Right ventricle myocardium superior (tissue), 1 donor: Measurements from ENCODE around the gene MAPK8IP1. TPM values are rescaled to one million over a fixed set of nuclear protein-coding genes. Genes with fewer than 3 reads are reported as not detected.

Source experiments
- ATAC-seq: fragments of 200-7000 bp; cut with Tn5 transposase; one replicate; pipeline ENCODE4 v1.9.1; 2020; ENCODE audit warnings: mild to moderate bottlenecking; ENCODE audit not compliant: poor library complexity
- DNase-seq: peaks from one replicate; pipeline ENCODE4 v3.0.0-alpha.2; 2020
- intact Hi-C: fragments of 100-400 bp; cut with DNase I; formaldehyde crosslinking; loops from one replicate; pipeline ENCODE4 v1.11.2; 2022
- total RNA-seq: library from RNA; stranded (reverse); fragmentation: NEBNext Ultra II Directional; extraction: Animal tissue kit (Norgen Biotek cat#: 25700); gene quantifications from one replicate; pipeline ENCODE4 v1.2.1, GENCODE V29; 2021
- donor health status: DM: no; HTN: yes; CAD: no; lungs with severe emphysema.

Gene MAPK8IP1
- total RNA-seq, 1 donor from 2014 or later, result 4.5 TPM

DNA sequence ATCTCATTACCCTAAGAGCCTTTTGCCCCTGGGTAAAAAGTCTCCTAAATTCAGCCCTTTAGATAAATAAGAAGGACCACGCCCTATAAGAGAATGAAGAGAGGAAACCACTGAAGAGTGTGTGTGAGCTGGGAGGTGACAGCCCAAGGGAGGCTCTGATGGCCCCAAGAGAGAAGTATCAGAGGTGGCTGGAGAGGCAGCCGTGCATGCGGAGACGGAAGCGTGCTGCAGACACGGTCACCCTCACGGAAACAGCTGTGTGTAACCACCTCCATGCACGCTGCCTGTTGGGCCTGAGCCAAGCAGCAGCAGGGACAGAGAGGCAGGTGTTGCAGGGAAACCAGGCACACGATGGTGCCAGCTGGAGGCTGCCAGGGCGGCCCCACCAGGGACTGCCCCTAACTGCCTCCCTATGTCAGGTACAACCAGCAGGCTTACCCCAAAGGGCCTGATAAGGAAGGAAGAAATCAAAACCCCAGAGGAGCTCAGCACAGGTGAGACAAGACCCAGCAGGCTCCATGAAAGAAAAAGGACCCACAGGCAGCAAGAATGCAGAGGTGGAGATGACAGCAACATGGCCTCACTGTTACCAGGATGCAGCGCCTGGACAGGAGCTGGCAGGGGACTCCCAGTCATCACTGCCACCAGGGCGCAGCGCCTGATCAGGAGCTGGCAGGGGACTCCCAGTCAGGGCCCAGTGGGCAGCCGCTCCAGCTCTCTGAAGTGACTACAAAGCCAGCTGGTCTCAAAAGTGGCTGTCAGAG lies 44.8 kb downstream of the MAPK8IP1 start:
- intact Hi-C loops, result no loop called here
- peak; percentile 71 for DNase-seq
- ATAC-seq, result peak; percentile 84

DNA sequence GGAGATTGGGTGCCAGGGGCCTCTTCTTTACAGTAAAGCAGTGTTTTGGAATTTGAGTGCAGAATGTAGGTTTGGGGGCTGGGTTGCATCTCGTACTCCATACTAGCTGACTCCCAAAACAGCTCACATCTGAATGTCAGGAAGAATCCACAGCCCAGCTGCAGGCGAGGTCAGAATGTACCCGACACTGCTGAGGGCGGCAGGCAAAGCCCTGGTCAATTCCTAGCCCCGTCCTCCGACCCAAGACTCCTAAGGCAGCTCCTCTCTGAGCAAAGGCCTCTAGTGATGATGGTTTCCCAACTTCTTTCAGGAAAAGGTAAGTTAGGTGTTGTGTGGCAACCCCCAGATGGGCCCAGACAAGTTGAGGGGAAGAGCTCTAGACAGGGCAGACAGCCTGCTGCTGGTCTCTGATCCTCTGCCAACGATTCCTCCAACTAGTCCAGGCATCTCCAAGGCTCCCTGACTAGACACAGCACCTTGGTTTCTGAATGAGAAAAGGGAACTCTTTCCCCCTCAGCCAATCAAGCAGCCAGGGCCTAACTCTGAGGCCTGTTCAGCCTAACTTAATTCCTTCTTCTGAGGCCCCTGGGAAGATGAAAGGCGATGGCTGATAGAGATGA lies 45.6 kb downstream of the MAPK8IP1 start:
- ATAC-seq (no peak), DNase-seq (no peak)

DNA sequence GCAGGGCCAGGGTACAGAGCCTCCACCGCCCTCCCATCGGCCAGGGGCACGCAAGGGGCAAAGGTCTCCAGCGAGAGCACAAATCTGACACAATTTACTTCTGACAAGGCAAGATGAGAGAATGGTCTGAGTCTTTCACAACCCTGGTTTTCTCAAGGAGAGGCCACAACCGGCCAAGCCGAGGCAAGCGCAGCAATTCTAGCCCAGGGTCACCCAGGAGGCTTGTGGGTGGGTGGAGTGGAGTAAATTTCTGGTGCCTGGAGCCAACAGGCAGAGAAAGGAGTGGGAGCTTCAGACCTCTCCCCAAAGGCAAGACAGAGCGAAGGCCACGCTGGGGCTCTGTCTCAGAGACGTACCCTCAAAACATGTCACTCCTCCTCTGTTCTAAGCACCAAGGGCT lies 46.3 kb downstream of the MAPK8IP1 start:
- DNase-seq (no peak), ATAC-seq (no peak)
- intact Hi-C loops, result no loop called here

More for the DNA sequence above, 45.6 kb downstream of the MAPK8IP1 start:
- intact Hi-C loops, result no loop called here

DNA sequence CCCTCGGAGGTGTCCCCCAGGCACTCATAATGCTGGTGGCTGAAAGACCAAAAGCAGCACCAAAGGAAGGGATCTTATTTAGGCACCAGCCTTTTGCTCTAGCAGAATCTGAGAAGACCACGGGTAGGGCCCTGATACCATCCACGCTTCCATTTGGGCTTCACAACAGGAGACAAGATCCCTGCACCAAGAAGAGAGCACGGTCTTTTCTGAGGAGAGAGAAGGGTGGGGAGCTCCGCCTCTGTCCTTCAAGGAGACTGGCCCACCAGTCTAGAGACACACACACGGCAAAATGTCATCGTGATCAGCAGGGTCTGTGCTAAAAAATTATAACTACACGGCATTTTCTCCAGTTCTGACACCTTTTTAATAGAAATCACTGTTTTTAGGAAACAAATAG lies 46.8 kb downstream of the MAPK8IP1 start:
- intact Hi-C loops, result no loop called here
- DNase-seq (no peak), ATAC-seq (no peak)

DNA sequence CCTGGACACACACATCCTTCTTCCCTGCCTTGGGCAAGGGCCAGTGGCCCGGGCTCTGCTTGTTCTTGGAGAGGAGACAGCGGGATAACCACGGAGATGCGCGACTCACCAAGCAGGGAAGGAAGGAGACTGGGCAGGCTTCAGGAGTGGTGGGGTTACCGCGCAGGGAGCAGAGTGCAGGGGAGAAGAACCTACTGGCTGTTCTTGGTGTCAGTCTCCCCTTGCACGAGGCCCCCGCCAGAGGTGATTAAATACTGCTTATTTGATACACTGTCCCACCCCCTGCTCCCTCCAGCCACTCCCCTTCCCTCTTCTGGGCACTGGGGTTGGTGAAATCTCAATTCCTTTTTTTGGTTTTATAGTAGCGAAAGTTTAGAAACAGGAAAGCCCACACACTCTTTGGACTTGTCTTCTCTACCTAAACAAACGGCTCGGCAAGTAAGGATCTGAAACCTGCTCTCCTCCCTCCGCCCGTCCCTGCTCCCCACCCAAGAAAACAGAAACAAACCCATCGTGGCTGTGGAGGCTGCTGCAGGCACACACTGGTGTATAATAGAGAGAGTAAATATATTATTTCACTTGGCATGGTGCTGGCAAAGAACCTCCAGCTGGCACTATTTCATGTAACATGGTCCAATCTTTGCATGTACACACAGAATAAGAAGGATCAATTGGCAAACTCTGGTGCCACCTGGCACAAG lies 47.8 kb downstream of the MAPK8IP1 start:
- intact Hi-C loops, result no loop called here
- ATAC-seq, result no peak
- DNase-seq, result no peak

DNA sequence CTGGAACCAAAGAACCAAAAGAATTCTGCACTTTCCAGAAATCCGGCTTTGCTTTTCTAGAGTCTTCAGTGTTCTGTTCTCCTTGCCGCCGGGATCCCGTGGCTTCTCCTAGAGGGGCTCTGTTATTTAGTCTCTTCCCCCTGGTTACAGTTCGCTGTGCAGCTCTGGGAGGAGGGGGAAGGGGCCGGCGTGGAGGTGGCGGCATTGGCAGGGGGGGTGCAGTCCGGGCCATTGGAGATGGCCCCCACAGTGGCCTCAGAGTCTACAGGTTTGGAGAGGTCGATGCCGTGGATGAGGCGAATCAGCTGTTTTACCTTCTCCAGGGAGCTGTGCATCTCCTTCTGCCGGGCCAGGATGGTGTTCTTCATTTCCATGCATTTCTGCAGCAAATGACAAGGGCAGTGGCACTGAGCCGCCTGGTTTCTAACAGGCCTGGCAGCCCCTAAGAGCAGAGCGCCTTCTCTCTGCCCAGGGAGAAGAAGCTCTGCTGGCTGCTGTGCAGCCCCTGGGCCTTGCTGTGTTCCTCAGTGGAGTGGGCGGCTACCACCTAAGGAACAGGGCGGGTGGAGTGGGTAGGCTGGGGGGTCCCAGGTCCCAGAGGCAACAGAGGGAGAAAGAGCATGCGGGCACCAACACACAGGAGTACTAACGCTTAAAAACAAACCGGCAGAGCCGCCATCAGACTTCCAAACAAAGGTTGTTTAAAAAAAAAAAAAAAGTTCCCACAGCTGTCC lies 48.6 kb downstream of the MAPK8IP1 start:
- ATAC-seq (no peak), DNase-seq (no peak)
- intact Hi-C loops, result no loop called here

DNA sequence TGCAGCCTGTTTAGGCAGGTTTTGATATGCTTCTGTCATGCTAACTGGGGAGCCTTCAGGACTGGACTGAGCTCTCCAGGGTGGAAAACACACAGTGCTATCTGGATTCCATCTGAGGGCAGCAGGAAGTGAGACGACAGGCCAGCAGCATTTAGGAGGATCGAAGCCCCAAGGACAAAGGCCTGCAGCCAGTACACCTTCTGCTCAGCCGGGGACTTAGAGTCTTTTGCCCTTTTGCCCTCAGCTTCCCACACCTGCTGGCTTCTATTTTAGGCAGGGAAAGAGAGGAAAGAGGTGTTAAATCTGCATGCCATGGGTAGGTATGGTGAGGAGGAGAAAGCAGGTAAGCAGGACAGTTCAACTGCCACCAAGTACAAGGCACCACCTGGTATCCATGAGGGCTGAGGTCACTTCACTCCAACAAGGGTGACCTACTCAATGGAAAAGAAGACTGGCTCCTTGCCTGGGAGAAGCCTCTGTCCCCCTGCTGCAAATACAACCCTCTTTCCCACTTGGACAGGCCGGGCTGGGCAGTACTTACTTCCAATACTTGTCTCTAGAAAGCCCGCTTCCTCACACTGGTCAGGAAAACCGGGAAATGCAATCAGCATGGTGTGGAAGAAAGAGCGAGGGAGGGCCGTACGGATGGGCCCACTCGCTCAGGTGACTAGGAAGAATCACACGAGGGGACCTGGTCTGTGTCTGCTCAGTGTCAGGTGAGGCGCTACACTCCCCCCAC lies 49.3 kb downstream of the MAPK8IP1 start:
- DNase-seq, result no peak
- no peak for ATAC-seq
- intact Hi-C loops, result no loop called here

DNA sequence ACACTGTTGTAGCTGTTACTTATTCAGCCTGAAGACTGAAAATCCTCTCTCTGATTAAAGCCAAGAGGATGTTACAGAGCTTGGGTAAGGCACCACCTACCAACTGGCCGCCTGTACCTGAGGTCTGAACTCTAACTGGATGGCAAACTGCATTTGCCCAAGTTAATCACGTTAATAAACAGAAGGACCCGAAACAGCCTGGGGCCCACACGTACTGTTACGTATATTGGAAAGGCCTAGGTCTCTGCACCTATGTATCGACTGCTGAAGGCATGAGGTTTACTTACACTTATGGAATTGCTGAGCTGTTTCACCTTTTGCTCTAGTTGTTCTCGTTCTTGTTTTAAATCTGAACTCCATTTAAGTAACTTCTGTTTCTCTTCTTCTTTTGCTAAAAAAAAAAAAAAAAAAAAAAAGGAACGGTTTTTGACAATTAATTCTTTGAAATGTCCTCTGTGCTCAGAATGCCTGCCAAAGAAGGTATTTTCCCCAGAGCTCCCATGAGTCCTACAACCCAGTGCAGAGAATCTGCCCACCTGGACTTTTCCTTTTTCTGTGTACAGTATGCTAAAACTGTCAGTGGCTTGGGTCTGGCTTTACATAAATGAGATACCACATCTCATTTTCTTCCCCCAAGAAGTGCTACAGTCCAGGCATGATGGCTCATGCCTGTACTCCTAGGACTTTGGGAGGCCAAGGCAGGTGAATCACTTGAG lies 50.1 kb downstream of the MAPK8IP1 start:
- ATAC-seq (no peak), DNase-seq (no peak)
- intact Hi-C loops, result no loop called here

DNA sequence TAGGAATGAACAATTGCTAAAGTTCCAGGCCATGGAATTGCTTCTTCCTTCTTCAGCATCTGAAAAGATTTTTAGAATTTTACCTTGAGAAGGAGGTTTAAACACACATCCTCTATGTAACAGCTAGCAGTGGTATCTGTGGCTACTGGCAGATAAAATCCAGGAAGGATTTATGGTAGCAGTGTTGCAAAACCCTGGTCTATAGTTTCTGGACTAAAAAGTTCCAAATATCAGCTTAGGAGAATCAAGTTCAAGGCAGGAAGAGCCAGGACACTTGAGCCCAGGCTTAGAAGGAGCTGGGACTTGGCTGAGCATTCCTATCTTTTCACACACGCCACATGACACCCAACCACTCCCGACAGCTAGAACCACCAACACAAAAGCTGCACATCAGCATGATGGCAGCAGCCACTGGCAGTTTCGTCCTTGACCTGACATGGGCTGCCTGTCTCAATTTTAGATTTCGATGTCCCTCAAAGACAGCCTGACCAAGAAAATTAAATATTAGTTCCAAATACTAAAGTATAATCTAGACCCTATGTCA lies 51.1 kb downstream of the MAPK8IP1 start:
- ATAC-seq, result no peak
- intact Hi-C loops, result no loop called here
- DNase-seq, result no peak

DNA sequence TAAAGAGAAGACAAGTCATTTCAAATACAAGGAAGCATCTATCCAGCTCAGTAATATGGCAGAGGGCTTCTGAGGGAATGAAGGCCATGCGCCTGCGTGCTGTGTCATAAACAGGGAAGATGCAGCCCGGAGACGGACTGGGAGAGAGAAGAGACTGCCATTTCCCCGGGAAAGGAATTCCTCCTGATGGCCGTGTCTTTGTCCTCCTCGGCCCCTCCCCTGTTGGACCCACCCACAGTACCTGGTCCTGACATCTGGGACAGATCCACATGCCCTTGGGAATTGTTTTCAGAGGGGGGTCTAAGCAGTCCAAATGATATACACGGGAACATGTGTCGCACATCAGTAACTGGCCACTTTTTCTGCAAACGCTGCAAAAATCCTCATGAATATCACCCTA lies 52.5 kb downstream of the MAPK8IP1 start:
- no peak for DNase-seq
- no peak for ATAC-seq
- intact Hi-C loops, result no loop called here

DNA sequence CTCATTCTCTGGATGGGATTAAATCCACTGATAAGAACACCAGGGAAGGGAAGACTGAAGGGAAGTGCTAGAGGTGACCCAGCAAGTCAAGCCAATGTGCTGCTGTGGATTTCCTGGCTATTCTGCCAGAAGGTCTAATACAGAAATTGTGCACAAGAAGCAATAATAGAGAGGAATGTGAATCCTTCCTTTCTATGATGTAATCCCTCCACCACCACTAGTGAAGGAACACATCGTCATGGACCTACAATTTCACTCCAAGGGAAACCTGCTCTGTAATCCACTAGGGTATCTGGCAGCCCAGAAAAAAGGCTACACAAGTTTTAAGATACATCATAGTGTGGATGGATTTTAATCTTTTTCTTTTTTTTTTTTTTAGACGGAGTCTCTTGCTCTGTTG lies 54.4 kb downstream of the MAPK8IP1 start:
- intact Hi-C loops, result no loop called here
- no peak for DNase-seq

DNA sequence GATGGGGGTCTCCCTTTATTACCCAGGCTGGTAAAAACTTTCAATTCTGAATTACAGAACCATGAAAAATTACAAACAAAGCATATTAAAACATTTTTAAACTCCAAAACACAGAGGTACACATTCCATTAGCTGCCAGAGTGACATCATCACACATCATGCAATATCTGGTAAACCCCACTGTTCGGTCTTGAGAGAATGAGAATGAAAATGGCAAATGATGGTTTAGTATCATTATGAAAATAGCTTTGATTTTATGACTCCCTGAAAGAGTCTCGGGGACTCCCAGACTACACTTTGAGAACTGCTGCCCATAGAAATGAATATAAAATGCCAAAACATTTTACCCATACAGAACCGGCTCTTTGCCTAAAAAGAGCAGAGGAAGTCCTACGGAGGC lies 55.8 kb downstream of the MAPK8IP1 start:
- DNase-seq (no peak), ATAC-seq (no peak)
- intact Hi-C loops, result no loop called here

More for the DNA sequence above, 54.4 kb downstream of the MAPK8IP1 start:
- no peak for ATAC-seq

DNA sequence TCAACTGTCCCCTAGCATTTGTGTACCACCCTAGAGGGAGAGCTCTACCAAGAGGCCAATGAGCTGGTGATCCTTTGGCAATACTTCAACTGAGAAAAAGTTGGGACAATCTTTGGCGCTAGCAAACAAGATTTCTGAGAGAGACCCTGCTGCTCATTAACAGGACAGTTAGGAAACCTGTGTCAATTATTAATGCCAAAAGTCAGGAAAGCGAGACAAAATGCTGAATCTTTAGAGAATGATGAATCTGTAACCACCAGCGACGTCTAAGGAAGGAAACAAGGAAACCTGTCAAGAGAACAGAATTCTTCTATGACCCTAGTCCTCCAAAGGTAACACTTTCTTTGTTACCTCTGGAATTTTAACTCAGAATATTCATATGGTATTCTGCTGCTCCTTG lies 56.9 kb downstream of the MAPK8IP1 start:
- intact Hi-C loops, result no loop called here
- DNase-seq (no peak), ATAC-seq (no peak)

DNA sequence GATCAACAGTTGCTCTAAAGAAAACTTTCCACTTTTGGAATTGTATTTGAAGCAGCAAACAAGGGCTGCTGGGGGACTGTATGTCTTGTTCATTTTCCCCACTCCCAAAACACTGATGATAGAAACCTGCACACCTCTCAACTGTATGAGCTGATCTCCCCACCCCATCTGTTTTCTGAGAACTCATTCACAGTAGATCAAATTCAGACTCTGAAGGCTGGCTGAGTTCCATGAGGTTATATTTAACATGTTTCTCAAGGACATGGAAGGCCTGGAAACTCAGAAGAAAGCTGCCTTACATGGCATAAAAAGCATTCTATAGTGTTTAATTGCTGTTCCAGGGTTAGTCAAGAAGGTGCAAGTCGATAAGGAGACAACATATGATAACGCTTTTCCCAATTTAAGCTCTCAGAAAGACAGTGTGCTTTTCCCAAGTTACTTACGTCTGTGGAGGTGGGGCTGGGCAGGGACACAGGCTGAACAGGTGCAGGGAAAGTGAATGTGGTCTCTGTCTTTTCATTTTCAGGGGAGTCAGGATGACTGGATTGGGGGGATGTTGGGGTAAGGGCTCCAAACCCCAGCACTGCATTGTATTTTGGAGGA lies 60.0 kb downstream of the MAPK8IP1 start:
- DNase-seq (no peak), ATAC-seq (no peak)
- intact Hi-C loops, result no loop called here

DNA sequence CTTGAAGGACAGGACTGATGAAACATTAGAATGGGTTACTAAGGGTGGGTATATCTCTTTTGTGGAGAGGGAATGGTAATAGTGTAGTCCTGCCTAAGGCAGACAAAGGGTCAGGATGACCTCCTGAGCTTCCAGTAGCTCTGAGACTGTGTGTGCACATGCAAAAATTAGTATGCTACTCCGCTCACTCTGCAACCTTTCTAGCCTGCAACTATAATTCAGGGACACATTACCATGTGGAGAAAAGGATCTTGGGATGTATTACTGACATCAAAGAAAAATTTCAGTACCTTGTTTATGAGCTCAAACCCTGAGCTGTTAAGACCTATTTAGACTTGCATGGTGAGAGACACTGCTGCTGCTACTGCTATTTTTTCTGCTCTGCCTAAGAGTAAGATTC lies 62.4 kb downstream of the MAPK8IP1 start:
- ATAC-seq (no peak), DNase-seq (no peak)
- intact Hi-C loops, result no loop called here

DNA sequence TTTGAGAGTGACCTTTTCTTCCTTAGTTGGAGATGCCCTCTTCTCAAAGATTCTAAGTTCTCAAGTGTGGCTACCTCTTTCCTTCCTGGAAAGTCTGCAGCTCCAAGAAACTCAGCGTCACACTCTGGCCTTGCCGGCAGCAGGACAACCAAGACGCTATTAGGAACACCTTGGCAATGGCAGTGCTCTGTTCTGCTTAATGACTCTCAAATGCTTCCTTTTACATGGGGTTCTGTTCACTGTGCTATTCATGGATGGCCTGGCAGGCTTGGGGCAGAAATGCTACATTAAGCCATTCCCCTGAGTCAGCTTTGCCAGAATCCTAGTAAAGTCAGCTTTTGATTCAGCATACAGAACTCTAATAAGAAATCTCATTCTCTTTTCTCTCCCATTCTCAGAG lies 62.9 kb downstream of the MAPK8IP1 start:
- intact Hi-C loops, result no loop called here
- DNase-seq, result no peak
- no peak for ATAC-seq

DNA sequence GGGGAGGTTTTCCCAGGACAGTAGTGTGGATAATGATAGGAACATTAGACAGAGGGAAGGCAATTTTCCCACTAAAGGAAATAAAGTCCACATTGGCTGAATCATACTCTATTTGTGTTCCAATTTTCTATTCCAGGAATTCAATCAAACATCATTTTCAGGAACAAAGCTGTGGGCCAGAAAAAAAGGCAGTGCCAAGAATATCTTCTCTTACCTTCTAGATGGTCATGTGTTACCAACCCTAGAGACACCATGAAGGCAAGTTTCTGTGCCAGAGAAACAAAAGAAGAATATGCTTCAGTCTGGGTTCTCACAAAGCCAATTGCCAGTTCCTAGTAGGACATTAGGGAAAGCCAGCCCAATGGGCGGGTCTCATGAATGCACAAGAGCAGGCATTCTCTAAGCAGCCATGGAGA lies 64.5 kb downstream of the MAPK8IP1 start:
- peak; percentile 15 for ATAC-seq
- no peak for DNase-seq
- intact Hi-C loops, result no loop called here
